ENCODE data around the gene RAP1GDS1.
"Not testable (repeated sequence)": the region's sequence is repeated elsewhere in the genome, so short reads cannot be mapped to it uniquely, and the experiment has no call there.

Gene RAP1GDS1

GRCh38 chr4:98260579-98261404 is at the start of gene RAP1GDS1:
RAP1GDS1 (plus strand) TSS chr4:98261384; CDS start chr4:98261566, 182 bp downstream.
- DNase-seq, result peak; percentile 97

- no peak for DNase-seq
Observed at GRCh38 chr4:98222306-98222705, 38.9 kb upstream of the RAP1GDS1 start.

GRCh38 chr4:98226396-98226795 is 34.8 kb upstream of the RAP1GDS1 start:
- DNase-seq, result no peak

GRCh38 chr4:98230961-98231360 is 30.2 kb upstream of the RAP1GDS1 start:
- no peak for DNase-seq

GRCh38 chr4:98232202-98232601 is 29.0 kb upstream of the RAP1GDS1 start:
- DNase-seq, result peak; percentile 16

- no peak for DNase-seq
Observed at GRCh38 chr4:98237204-98237603, 24.0 kb upstream of the RAP1GDS1 start.

- no peak for DNase-seq
Observed at GRCh38 chr4:98242063-98242462, 19.1 kb upstream of the RAP1GDS1 start.

GRCh38 chr4:98242538-98242937 is 18.6 kb upstream of the RAP1GDS1 start:
- DNase-seq, result no peak

GRCh38 chr4:98245226-98245625 is 16.0 kb upstream of the RAP1GDS1 start:
- peak; percentile 16 for DNase-seq

- peak; percentile 9 for DNase-seq
Observed at GRCh38 chr4:98248934-98249333, 12.2 kb upstream of the RAP1GDS1 start.

GRCh38 chr4:98249831-98250230 is 11.4 kb upstream of the RAP1GDS1 start:
- no peak for DNase-seq

GRCh38 chr4:98253499-98253898 is 7.7 kb upstream of the RAP1GDS1 start:
- no peak for DNase-seq

GRCh38 chr4:98260047-98260578 is 1.1 kb upstream of the RAP1GDS1 start:
- peak; percentile 39 for DNase-seq

GRCh38 chr4:98261405-98262291 is 464 bp downstream of the RAP1GDS1 start:
- peak; percentile 40 for DNase-seq

- no peak for DNase-seq
Observed at GRCh38 chr4:98262431-98262830, 1.2 kb downstream of the RAP1GDS1 start.

- no peak for DNase-seq
Observed at GRCh38 chr4:98267498-98267897, 6.3 kb downstream of the RAP1GDS1 start.

GRCh38 chr4:98275145-98275544 is 14.0 kb downstream of the RAP1GDS1 start:
- DNase-seq, result peak; percentile 57

- DNase-seq, result no peak
Observed at GRCh38 chr4:98283219-98284189, 22.3 kb downstream of the RAP1GDS1 start.

GRCh38 chr4:98284640-98285046 is 23.5 kb downstream of the RAP1GDS1 start:
- DNase-seq, result no peak

GRCh38 chr4:98285676-98286075 is 24.5 kb downstream of the RAP1GDS1 start:
- no peak for DNase-seq

- DNase-seq, result no peak
Observed at GRCh38 chr4:98287328-98287727, 26.1 kb downstream of the RAP1GDS1 start.

- not testable (repeated sequence) for DNase-seq
Observed at GRCh38 chr4:98288671-98289070, 27.5 kb downstream of the RAP1GDS1 start.

All from activated CD4-positive, alpha-beta T cell treated with anti-CD3 and anti-CD28 coated beads, Interleukin-10, Interleukin-2, amounts not matched to agents 100 ng/mL and 50 ng/mL, durations not matched to agents 16 hours and 8 hours (primary cell).